Stimulated activated CD4-positive, alpha-beta T cell treated with anti-CD3 and anti-CD28 coated beads, TNF-alpha, amount 100 ng/mL, for 48 hours (primary cell): ENCODE measurements around the gene SPATA21.

Experiments used
- DNase-seq, 3 donors: peaks; one replicate each; pipeline ENCODE4 v3.0.0-alpha.2; 2020; ENCODE audit warnings: low read depth in 3 of 3

The SPATA21 gene

DNA sequence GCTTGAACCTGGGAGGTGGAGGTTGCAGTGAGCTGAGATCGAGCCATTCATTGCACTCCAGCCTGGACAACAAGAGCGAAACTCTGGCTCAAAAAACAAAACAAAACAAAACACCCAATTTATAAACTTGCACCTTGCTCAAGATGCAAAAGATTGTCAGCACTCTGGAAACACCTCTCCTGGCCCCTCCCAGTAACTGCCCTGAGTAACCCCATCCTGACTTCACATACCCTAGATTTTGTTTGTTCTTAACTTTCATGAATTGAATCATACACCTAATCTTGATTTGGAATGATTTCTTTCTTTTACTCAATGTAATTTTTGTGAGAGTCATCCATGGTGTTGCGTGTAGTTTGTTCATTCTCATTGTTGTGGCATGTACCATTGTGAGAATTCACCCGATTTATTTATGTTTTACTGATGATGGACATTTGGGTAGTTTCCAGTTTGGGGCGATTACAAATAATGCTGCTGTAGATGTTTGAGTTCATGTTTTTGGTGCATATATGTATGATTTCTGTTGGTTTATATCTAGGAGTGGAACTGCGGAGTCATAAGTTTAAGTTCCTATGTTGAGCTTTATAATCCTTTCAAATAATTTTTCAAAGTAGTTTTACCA, 13.7 kb upstream of the SPATA21 start:
- no peak for DNase-seq

GRCh38 chr1:16449666-16450065, 12.4 kb upstream of the SPATA21 start:
- no peak for DNase-seq

DNA sequence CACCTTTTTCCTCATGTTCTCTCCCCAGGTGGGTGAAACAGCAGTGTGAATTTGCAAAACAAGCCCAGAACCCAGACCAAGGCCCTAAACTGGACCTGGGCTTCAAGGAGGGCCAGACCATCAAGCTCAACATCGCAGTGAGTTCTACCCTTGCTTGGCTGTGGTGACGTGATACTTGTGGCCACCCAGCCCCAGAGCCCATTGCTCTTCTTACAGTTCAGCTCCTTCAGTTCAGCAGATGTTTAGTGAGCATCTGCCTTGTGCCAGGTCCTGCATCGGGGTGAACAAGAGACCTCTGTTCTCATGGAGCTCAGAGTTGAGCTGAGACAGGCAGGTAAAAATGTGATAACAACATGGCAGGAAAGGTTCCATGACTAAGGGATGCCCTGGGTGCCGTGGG, 11.8 kb upstream of the SPATA21 start:
- no peak for DNase-seq

DNA sequence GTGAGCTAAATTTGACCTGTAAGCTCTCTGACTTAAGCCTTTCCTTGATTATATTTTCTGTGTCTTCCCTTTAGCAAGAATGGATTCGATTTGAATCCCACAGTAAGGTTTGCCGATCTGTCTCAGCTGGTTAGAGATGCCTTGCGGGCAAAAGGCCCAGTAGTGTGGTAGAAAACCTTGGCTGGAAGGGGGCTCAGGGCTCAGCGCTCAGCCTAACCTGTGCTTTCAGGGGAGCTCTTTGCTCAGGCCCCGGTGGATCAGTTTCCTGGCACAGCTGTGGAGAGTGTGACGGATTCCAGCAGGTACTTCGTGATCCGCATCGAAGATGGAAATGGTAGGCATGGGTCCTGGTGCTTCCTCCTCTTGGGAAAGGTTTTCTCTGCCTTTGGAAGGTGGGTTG, 10.4 kb upstream of the SPATA21 start:
- DNase-seq, result no peak

GRCh38 chr1:16446116-16446515, 8.9 kb upstream of the SPATA21 start:
- DNase-seq, result no peak

DNA sequence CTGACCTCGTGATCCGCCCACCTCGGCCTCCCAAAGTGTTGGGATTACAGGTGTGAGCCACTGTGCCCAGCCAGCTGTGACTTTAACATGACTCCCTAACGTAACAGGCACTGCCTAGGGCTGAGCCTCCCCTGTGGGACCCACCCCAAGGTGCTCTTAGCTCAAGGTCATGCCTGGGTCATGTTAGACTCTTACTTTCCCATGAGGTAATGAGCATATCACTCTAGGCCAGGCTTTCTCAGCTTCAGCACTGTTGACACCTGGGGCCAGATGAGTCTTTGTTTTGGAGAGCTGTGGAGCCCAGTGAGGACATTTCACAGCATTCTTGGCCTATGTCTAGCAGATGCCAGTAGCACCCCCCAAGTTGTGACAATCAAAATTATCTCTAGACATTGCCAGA, 7.8 kb upstream of the SPATA21 start:
- DNase-seq, result no peak

- DNase-seq, result no peak
These were observed 6.9 kb upstream of the SPATA21 start for GRCh38 chr1:16443975-16444770.

- no peak for DNase-seq
These were observed 5.7 kb upstream of the SPATA21 start for GRCh38 chr1:16442941-16443340.

- no peak for DNase-seq
These were observed 5.0 kb upstream of the SPATA21 start for GRCh38 chr1:16442265-16442664.

- no peak for DNase-seq
These were observed 4.0 kb upstream of the SPATA21 start for GRCh38 chr1:16441282-16441665.

- DNase-seq, result peak; percentile 88 to 96 (median 94)
These were observed 3.5 kb upstream of the SPATA21 start, which contains the start of gene NECAP2 for GRCh38 chr1:16440470-16441281. TSS of gene NECAP2 (plus strand) at chr1:16440724. CDS start at chr1:16440762, 38 bp downstream.

- DNase-seq, result no peak
These were observed 2.9 kb upstream of the SPATA21 start for GRCh38 chr1:16440131-16440469.

DNA sequence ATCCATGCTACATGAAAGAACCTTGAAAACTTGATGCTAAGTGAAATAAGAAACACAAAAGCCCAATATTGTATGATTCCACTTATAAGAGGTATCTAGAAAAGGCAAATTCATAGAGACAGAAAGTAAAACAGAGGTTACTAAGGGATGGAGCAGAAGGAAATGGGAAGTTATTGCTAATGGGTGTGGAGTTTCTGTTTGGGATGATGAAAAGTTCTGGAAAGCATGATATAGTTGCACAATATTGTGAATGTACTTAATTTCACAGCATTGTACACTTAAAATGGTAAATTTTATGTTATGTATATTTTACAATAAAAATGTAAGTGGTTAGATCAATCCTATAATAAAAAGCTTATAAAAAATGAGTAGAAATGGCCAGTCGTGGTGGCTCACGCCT, 1.7 kb upstream of the SPATA21 start:
- DNase-seq, result no peak

DNA sequence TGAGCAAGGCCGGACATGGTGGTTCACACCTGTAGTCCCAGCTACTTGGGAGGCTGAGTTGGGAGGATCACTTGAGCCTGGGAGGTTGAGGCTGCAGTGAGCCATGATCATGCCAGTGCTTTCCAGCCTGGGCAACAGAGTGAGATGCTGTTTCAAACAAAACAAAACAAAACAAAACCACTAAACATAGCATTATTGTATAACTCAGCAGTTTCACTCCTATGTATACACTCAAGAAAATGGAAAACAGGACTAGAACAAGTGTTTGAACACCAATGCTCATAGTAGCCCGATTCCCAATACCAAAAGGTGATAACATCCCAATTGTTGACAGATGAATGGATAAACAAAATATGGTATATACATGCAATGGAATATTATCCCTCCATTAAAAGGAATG, 1.3 kb upstream of the SPATA21 start:
- DNase-seq, result no peak

- no peak for DNase-seq
These were observed 2.7 kb downstream of the SPATA21 start for GRCh38 chr1:16434501-16434900.

- DNase-seq, result no peak
These were observed 3.2 kb downstream of the SPATA21 start for GRCh38 chr1:16434007-16434406.

DNA sequence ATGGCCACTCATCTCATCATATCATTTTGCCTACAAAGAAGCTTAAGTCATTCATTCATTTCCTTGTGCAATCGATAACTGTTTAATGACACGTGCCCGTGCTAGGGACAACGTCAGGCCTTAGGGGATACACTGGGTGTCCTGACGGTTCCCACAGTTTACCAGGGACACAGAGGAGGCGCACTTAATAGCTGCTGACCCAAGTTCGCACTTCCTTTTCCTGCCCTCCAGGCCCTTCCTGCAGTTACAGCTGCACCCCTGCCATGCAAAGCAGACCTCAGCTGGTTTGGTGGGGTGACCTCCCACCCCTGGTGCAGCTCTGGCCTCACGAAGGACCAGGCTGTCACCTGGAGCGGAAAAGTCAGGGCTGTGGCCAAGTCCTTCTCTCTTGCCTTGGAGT, 4.2 kb downstream of the SPATA21 start:
- DNase-seq, result no peak

GRCh38 chr1:16430606-16431005, 6.6 kb downstream of the SPATA21 start:
- DNase-seq, result no peak

- no peak for DNase-seq
These were observed 11.8 kb downstream of the SPATA21 start for GRCh38 chr1:16425125-16426025.

GRCh38 chr1:16422041-16422440, 15.2 kb downstream of the SPATA21 start:
- DNase-seq, result no peak

GRCh38 chr1:16421201-16421600, 16.0 kb downstream of the SPATA21 start:
- DNase-seq, result no peak
